Chondrocyte (in vitro differentiated cells): ENCODE results near the gene VIT. TPM values are rescaled to one million over a fixed set of nuclear protein-coding genes. Genes with fewer than 3 reads are reported as not detected.

Experiments
- DNase-seq: peaks from one replicate; pipeline ENCODE4 v3.0.0; 2021; ENCODE audit warnings: mixed read lengths, low spot score
- H3K27ac Mint-ChIP-seq: one replicate; pipeline ENCODE4 v1.8.0; 2021; ENCODE audit warnings: mild to moderate bottlenecking, moderate library complexity, mixed read lengths; ENCODE audit not compliant: unreplicated experiment
- H3K27me3 Mint-ChIP-seq: 2 replicates; pipeline ENCODE4 v1.8.0; 2021; ENCODE audit warnings: low read depth, mixed read lengths
- H3K36me3 Mint-ChIP-seq: 2 replicates; pipeline ENCODE4 v1.8.0; 2021; ENCODE audit warnings: low read depth, mixed read lengths
- H3K4me1 Mint-ChIP-seq: 2 replicates; pipeline ENCODE4 v1.8.0; 2021; ENCODE audit warnings: low read depth, mild to moderate bottlenecking, mixed read lengths
- H3K4me3 Mint-ChIP-seq: one replicate; pipeline ENCODE4 v1.8.0; 2021; ENCODE audit warnings: mild to moderate bottlenecking, moderate library complexity, mixed read lengths; ENCODE audit not compliant: unreplicated experiment
- H3K9me3 Mint-ChIP-seq: 2 replicates; pipeline ENCODE4 v1.8.0; 2021; ENCODE audit warnings: low read depth, mixed read lengths
- total RNA-seq: library from RNA; stranded (reverse); gene quantifications from 3 replicates; pipeline ENCODE4 v1.2.1, GENCODE V29; 2021
- TF ChIP-seq, protein P1 (sequence below): fragments of 200-600 bp; sonication (generic); IDR thresholded peaks from 2 replicates; pipeline ENCODE4 v1.5.0; 2021; ENCODE audit warnings: antibody characterized with exemption, mild to moderate bottlenecking, moderate library complexity

Gene VIT
- total RNA-seq, 1 donor from 2014 or later = 0.15 TPM

DNA sequence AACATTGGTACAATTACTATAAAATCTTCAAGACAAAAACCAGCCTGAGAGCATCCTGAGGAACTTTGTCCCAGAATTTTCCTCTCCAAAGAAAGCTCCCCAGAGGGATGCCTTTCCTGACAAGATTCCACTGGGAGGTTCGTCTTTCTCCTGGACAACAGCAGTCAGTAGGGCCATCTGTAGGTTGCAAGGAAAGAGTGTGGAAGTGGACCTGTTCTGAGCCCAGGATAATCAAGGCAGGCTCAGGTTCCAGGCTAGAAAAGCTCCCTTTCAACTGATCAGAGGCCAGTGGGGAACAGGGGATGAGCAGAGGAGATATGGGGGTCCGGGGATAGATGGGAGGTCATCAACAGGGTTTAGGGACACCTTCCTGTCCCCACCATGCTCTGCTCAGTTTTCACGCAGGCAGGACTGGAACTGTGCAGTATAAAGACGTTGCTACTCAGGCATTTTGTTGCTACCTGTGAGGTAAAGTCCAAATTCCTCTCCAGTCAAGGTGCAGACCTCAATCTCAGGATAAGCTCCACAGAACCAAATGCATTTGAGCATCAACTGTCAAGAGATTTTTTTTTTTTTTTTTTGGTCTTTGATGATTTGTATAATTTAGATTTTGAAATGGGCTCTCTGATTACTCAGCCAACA lies 143.6 kb downstream of the VIT start:
- Mint-ChIP-seq H3K4me3 (no peak overlapping the region), H3K36me3 (peaks cover 11% of the 10 kb centered on the region), H3K9me3 (no peaks in the 10 kb centered on the region), H3K27ac (no peak overlapping the region), H3K4me1 (no peaks in the 10 kb centered on the region), H3K27me3 (no peaks in the 10 kb centered on the region)
- TF ChIP-seq, protein P1, sequence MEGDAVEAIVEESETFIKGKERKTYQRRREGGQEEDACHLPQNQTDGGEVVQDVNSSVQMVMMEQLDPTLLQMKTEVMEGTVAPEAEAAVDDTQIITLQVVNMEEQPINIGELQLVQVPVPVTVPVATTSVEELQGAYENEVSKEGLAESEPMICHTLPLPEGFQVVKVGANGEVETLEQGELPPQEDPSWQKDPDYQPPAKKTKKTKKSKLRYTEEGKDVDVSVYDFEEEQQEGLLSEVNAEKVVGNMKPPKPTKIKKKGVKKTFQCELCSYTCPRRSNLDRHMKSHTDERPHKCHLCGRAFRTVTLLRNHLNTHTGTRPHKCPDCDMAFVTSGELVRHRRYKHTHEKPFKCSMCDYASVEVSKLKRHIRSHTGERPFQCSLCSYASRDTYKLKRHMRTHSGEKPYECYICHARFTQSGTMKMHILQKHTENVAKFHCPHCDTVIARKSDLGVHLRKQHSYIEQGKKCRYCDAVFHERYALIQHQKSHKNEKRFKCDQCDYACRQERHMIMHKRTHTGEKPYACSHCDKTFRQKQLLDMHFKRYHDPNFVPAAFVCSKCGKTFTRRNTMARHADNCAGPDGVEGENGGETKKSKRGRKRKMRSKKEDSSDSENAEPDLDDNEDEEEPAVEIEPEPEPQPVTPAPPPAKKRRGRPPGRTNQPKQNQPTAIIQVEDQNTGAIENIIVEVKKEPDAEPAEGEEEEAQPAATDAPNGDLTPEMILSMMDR = no peak
- no peak for DNase-seq

DNA sequence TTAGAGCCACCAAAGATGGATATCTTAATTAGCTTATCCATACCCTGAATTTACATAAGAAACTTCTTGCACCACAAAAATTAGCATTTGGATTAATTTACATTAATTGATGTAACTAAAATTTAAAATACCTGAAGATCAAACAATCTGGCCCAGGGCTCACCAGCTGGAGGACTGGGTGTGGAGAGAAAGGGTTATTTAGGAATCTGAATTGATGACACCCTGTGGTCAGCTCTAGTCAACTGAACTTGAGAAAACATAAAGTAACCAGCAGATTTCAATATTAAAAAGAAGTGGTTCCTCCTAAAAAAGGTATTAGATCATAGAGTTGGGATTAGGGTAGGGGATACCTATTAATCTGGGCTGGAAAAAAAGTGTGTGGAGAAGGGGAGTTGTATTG lies 147.3 kb downstream of the VIT start:
- H3K27me3 Mint-ChIP-seq = no peaks in the 10 kb centered on the region
- DNase-seq = no peak
- TF ChIP-seq, protein P1 = no peak
- peaks cover 18% of the 10 kb centered on the region for H3K36me3 Mint-ChIP-seq
- no peak overlapping the region for H3K4me3 Mint-ChIP-seq
- H3K27ac Mint-ChIP-seq = no peak overlapping the region
- no peaks in the 10 kb centered on the region for H3K4me1 Mint-ChIP-seq
- H3K9me3 Mint-ChIP-seq = no peaks in the 10 kb centered on the region

DNA sequence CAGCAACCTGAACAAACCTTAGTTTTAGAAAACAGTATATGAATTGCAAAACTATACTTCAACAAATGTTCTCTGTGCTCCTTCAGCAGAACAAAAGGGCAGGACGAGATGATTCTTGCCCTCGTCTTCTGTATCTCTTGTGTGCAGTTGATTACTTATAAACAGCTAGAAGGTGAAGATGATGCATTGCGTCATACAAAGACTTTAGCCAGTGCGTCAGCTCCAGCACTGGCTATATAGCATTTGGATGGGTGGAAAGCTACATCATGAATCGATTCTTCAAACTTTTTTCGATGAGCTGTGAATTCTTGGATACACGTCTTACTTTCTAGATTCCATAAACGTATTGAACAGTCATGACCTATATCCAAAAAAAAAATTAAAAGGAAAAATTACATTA lies 152.8 kb downstream of the VIT start:
- no peaks in the 10 kb centered on the region for H3K9me3 Mint-ChIP-seq
- DNase-seq = no peak
- H3K4me1 Mint-ChIP-seq = no peaks in the 10 kb centered on the region
- no peaks in the 10 kb centered on the region for H3K27me3 Mint-ChIP-seq
- TF ChIP-seq, protein P1 = no peak
- H3K4me3 Mint-ChIP-seq = no peak overlapping the region
- H3K36me3 Mint-ChIP-seq = peaks cover 25% of the 10 kb centered on the region
- H3K27ac Mint-ChIP-seq = no peak overlapping the region

DNA sequence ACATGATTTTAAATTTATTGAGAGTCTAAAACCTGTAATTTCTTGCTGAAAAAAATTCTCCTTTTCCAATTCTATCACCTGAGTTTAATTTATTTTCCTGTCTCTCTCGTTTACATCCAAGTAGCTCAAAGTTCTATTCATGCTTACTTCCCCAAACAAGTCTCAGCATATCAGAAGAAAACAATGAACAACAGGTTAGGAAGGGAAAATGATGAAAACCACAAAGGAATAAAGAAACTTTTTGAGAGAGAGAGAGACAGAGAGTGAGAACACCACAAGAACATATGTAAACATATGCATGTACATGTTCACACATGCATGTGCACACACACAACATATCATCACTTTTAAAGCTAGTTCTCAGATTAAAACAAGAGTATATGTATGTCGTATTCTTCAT lies 157.7 kb downstream of the VIT start:
- Mint-ChIP-seq H3K9me3 (no peaks in the 10 kb centered on the region), H3K27ac (no peak overlapping the region), H3K36me3 (peaks cover 21% of the 10 kb centered on the region)

DNA sequence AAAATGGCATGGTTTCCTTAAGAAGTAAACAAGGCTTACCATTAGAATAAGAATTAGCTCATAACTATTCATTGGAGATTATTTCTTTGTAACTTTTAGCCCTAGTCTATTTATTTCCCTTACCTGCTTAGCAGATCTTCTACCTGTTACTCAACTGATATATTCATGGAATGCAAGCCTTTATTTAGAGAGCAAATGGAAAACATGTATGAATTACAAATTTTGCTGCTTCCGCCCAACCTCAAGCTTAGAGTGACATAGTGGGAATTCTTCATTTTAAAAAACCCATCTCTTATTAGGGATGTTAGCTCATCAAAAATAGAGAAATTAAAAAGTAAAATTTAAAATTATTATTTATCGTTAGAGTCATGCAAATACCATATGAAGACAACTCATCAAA lies 158.9 kb downstream of the VIT start:
- H3K9me3 Mint-ChIP-seq = no peaks in the 10 kb centered on the region
- no peak for DNase-seq
- H3K4me3 Mint-ChIP-seq = no peak overlapping the region
- H3K27ac Mint-ChIP-seq = no peak overlapping the region
- no peaks in the 10 kb centered on the region for H3K27me3 Mint-ChIP-seq
- TF ChIP-seq, protein P1 = no peak
- H3K4me1 Mint-ChIP-seq = peaks cover 3% of the 10 kb centered on the region
- peaks cover 17% of the 10 kb centered on the region for H3K36me3 Mint-ChIP-seq

More for the DNA sequence above, 157.7 kb downstream of the VIT start:
- peaks cover 3% of the 10 kb centered on the region for H3K4me1 Mint-ChIP-seq
- H3K27me3 Mint-ChIP-seq = no peaks in the 10 kb centered on the region
- no peak overlapping the region for H3K4me3 Mint-ChIP-seq
- no peak for DNase-seq
- TF ChIP-seq, protein P1 = no peak
